ENCODE results near the gene SLC4A9.

The SLC4A9 gene

DNA sequence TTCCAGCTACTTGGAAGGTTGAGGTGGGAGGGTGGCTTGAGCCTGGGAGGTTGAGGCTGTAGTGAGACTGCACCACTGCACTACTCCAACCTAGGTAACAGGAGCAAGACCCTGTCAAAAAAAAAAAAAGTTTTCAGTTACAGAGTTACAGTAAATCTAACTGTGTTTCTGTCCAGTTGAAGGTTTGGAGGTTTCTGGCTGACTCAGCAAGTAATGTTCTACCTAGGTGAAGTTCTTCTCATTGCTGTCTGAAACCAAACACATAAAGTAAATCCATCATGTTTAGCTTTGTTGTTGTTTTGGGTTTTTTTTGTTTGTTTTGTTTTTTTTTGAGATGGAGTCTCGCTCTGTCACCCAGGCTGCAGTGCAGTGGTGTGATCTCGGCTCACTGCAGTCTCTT is 33.7 kb downstream of the SLC4A9 start:
- no peak overlapping the region for H3K9ac ChIP-seq (ENCODE audit: low read depth in 1 of 2, low read length in 2 of 2)
- no peaks in the 10 kb centered on the region for H3K9me3 ChIP-seq (ENCODE audit: control insufficient read depth in 1 of 2, low read length in 2 of 2)

DNA sequence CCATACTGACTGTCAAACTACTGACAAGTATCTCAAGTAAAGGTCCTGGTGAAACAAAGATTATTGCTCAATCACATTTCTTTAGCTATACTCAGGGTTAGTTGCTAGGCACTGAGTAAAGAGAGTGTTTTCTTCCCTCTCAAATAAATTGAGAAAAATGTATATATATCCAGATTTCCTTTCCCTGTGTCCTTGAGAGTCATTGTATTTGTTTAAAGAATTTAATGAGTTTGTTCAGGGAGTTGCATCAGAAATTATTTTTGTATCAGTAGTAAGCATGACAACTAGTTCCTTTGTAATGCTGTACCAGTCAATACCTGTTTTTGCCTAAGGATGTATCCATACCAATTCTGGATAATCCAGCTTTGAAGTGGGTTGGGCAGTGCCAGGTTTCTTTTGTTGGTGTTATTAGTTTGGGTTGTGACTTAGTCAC is 38.4 kb downstream of the SLC4A9 start:
- Histone ChIP-seq H3K36me3 (ENCODE audit: control insufficient read depth in 1 of 2, insufficient read depth in 2 of 2, low read length in 2 of 2) (no peaks in the 10 kb centered on the region), H3K27ac (ENCODE audit: low read depth, low read length) (no peak overlapping the region), H3K9me3 (ENCODE audit: control insufficient read depth in 1 of 2, low read length in 2 of 2) (no peaks in the 10 kb centered on the region), H3K9ac (ENCODE audit: low read depth in 1 of 2, low read length in 2 of 2) (no peak overlapping the region), H3K27me3 (ENCODE audit: control insufficient read depth in 1 of 2, insufficient read depth in 2 of 2, low read length in 2 of 2) (no peaks in the 10 kb centered on the region), H3K4me1 (ENCODE audit: control insufficient read depth in 1 of 2, insufficient read depth in 2 of 2, low read length in 2 of 2) (peaks cover 0 to 12% of the 10 kb centered on the region in 2 donors), H3K4me3 (ENCODE audit: low read depth in 1 of 2, low read length in 2 of 2) (no peak overlapping the region)

More for the DNA sequence above, 33.7 kb downstream of the SLC4A9 start:
- Histone ChIP-seq H3K27me3 (ENCODE audit: control insufficient read depth in 1 of 2, insufficient read depth in 2 of 2, low read length in 2 of 2) (no peaks in the 10 kb centered on the region), H3K4me1 (ENCODE audit: control insufficient read depth in 1 of 2, insufficient read depth in 2 of 2, low read length in 2 of 2) (no peaks in the 10 kb centered on the region), H3K27ac (ENCODE audit: low read depth, low read length) (no peak overlapping the region), H3K36me3 (ENCODE audit: control insufficient read depth in 1 of 2, insufficient read depth in 2 of 2, low read length in 2 of 2) (no peaks in the 10 kb centered on the region), H3K4me3 (ENCODE audit: low read depth in 1 of 2, low read length in 2 of 2) (no peak overlapping the region)

- H3K27me3 ChIP-seq (ENCODE audit: control insufficient read depth in 1 of 2, insufficient read depth in 2 of 2, low read length in 2 of 2) = no peaks in the 10 kb centered on the region
- peak overlapping the region; percentile 83 to 86 for H3K4me3 ChIP-seq (ENCODE audit: low read depth in 1 of 2, low read length in 2 of 2)
- H3K4me1 ChIP-seq (ENCODE audit: control insufficient read depth in 1 of 2, insufficient read depth in 2 of 2, low read length in 2 of 2) = peaks cover 14 to 29% of the 10 kb centered on the region in 2 donors
- peak overlapping the region; percentile 82 for H3K27ac ChIP-seq (ENCODE audit: low read depth, low read length)
- H3K9ac ChIP-seq (ENCODE audit: low read depth in 1 of 2, low read length in 2 of 2) = peak overlapping the region; percentile 77 to 86
- H3K9me3 ChIP-seq (ENCODE audit: control insufficient read depth in 1 of 2, low read length in 2 of 2) = no peaks in the 10 kb centered on the region
- no peaks in the 10 kb centered on the region for H3K36me3 ChIP-seq (ENCODE audit: control insufficient read depth in 1 of 2, insufficient read depth in 2 of 2, low read length in 2 of 2)
These were observed 40.2 kb downstream of the SLC4A9 start for GRCh38 chr5:140399979-140400729.

DNA sequence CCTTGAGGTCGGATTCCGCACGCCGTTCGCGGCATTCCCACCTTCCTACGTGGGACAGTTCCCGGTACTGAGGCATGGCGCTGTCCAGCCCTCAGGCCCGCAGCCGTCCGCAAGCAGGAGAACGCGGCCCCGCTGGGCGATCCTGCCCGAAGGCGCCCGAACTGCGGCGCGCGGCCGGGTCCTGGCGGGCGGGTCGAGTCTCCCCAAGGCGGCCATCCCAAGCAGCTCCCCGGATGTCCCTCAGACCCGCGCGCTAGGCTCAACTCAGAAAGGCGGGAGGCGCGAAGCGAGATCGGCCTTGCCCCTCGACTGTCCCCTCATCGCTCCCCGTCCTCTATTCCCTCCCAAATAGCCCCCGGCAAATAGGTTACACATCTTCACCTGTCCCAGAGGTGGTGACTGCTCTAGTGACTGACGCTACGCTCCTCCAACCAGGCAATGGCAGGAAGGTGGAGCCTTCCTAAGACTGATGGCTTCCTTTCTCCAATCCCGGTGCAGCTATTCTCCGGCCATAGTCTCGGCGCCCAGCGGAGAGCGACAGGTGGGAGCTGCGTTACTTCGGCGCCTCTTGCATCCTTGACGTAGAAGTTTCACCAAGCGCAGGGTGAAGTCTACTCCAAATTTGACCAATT is 40.9 kb downstream of the SLC4A9 start:
- Histone ChIP-seq H3K27ac (ENCODE audit: low read depth, low read length) (peak overlapping the region; percentile 82), H3K4me3 (ENCODE audit: low read depth in 1 of 2, low read length in 2 of 2) (peak overlapping the region; percentile 83 to 86), H3K9ac (ENCODE audit: low read depth in 1 of 2, low read length in 2 of 2) (peak overlapping the region; percentile 77 to 86), H3K9me3 (ENCODE audit: control insufficient read depth in 1 of 2, low read length in 2 of 2) (no peaks in the 10 kb centered on the region), H3K27me3 (ENCODE audit: control insufficient read depth in 1 of 2, insufficient read depth in 2 of 2, low read length in 2 of 2) (no peaks in the 10 kb centered on the region), H3K4me1 (ENCODE audit: control insufficient read depth in 1 of 2, insufficient read depth in 2 of 2, low read length in 2 of 2) (peaks cover 16 to 29% of the 10 kb centered on the region in 2 donors), H3K36me3 (ENCODE audit: control insufficient read depth in 1 of 2, insufficient read depth in 2 of 2, low read length in 2 of 2) (no peaks in the 10 kb centered on the region)

DNA sequence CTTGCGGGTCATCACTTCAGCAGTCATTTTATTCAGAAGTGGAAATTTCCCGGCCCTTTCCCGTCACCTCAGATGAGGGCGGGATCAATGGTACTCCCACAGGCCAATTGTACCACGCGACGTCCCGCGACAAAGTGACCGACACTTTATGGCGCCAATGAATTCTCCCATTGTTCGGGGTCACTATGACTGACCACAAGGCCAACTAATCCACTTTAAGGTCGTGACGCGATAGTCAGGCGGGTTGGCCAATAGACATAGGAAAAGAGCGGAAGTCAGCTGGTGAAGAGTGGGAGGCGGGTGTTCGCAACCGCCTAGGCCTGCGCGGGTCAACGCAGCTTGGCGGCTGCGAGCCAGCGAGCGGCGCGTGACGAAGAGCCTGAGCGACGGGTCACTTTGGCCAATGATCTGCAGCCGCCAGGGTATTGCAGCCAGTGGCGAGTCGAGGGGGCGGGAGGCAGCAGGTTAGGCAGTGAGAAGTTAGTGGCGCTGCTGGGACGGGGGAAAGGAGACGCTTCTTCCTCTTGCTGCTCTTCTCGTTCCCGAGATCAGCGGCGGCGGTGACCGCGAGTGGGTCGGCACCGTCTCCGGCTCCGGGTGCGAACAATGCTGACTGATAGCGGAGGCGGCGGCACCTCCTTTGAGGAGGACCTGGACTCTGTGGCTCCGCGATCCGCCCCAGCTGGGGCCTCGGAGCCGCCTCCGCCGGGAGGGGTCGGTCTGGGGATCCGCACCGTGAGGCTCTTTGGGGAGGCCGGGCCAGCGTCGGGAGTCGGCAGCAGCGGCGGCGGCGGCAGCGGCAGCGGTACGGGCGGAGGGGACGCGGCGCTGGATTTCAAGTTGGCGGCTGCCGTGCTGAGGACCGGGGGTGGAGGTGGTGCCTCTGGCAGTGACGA is 41.6 kb downstream of the SLC4A9 start, which contains the start of gene ANKHD1:
ANKHD1 (plus strand) TSS at position 472 of the 896 bp plus-strand sequence; CDS start at position 607, 135 bp downstream.
- H3K4me3 ChIP-seq (ENCODE audit: low read depth in 1 of 2, low read length in 2 of 2) = peak within 1 kb of the TSS; percentile 86 to 98
- peak within 1 kb of the TSS; percentile 92 for H3K27ac ChIP-seq (ENCODE audit: low read depth, low read length)
- peak within 1 kb of the TSS; percentile 87 to 93 for H3K9ac ChIP-seq (ENCODE audit: low read depth in 1 of 2, low read length in 2 of 2)
- H3K4me1 ChIP-seq (ENCODE audit: control insufficient read depth in 1 of 2, insufficient read depth in 2 of 2, low read length in 2 of 2) = peaks cover 16 to 29% of the 10 kb centered on the region in 2 donors
- no peaks in the 10 kb centered on the region for H3K36me3 ChIP-seq (ENCODE audit: control insufficient read depth in 1 of 2, insufficient read depth in 2 of 2, low read length in 2 of 2)
- H3K27me3 ChIP-seq (ENCODE audit: control insufficient read depth in 1 of 2, insufficient read depth in 2 of 2, low read length in 2 of 2) = no peaks in the 10 kb centered on the region
- no peaks in the 10 kb centered on the region for H3K9me3 ChIP-seq (ENCODE audit: control insufficient read depth in 1 of 2, low read length in 2 of 2)

DNA sequence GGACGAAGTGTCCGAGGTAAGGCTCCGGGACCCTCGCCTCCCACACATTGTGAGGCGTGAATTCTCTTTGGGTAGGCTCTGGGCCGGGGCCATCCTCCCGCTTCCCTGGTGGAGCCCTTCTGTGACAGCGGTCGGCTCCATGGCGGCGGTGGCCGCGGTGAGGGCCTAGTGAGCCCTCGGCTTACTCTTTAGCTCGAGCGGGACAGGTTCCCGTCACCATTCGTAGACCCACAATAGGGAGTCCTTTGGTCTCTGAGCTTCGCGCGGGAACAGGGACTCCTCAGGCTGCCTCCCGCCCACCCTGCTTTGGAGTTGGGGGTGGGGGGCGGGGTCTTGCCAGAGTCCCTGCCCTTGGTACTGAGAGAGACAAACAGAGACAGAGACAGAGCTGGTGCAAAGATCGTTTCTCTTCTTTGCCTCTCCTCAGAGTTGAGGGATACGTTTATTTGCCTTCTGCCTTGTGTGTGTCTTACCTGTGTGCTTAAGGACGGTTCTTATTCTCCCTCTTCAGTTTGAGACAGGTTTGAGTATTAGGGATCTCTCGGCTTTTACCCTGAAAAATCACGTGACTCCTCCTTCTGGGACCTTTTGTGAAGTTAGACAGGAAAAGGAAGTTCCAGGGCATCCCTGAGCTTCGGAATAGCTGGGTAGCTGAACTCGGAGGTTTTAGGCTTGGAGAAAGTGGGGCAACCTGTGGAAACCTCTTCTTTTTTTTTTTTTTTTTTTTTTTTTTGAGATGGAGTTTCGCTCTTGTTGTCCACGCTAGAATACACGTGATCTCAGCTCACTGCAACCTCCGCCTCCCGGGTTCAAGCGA is 42.5 kb downstream of the SLC4A9 start:
- Histone ChIP-seq H3K36me3 (ENCODE audit: control insufficient read depth in 1 of 2, insufficient read depth in 2 of 2, low read length in 2 of 2) (no peaks in the 10 kb centered on the region), H3K9ac (ENCODE audit: low read depth in 1 of 2, low read length in 2 of 2) (peak overlapping the region; percentile 87 to 93), H3K27ac (ENCODE audit: low read depth, low read length) (peak overlapping the region; percentile 92), H3K4me3 (ENCODE audit: low read depth in 1 of 2, low read length in 2 of 2) (peak overlapping the region; percentile 79 to 98), H3K27me3 (ENCODE audit: control insufficient read depth in 1 of 2, insufficient read depth in 2 of 2, low read length in 2 of 2) (no peaks in the 10 kb centered on the region), H3K4me1 (ENCODE audit: control insufficient read depth in 1 of 2, insufficient read depth in 2 of 2, low read length in 2 of 2) (peaks cover 16 to 29% of the 10 kb centered on the region in 2 donors), H3K9me3 (ENCODE audit: control insufficient read depth in 1 of 2, low read length in 2 of 2) (no peaks in the 10 kb centered on the region)

DNA sequence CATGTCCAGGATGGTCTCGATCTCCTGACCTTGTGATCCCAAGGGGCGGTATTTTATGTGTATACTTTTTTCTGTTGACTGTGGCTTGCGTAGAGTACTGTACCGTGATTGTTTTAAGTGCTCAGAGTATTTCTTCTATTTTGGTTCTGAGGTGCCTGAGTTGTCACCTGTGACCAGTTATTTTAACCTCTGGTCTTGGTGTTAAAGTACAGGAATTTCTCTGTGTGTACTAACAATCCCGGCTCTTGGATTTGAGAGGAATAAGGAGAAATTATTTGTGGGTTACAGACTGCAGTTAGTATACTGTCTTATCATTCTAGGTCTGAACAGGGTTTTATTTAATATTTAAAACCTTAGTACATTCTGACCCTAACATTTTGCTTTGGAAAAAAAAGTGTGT is 43.6 kb downstream of the SLC4A9 start:
- H3K4me1 ChIP-seq (ENCODE audit: control insufficient read depth in 1 of 2, insufficient read depth in 2 of 2, low read length in 2 of 2) = peaks cover 16 to 30% of the 10 kb centered on the region in 2 donors

GRCh38 chr5:140408750-140409241 is 48.8 kb downstream of the SLC4A9 start:
- Histone ChIP-seq H3K27ac (ENCODE audit: low read depth, low read length) (no peak overlapping the region), H3K9me3 (ENCODE audit: control insufficient read depth in 1 of 2, low read length in 2 of 2) (no peaks in the 10 kb centered on the region), H3K36me3 (ENCODE audit: control insufficient read depth in 1 of 2, insufficient read depth in 2 of 2, low read length in 2 of 2) (peaks cover 0 to 3% of the 10 kb centered on the region in 2 donors), H3K9ac (ENCODE audit: low read depth in 1 of 2, low read length in 2 of 2) (no peak overlapping the region), H3K4me3 (ENCODE audit: low read depth in 1 of 2, low read length in 2 of 2) (no peak overlapping the region), H3K4me1 (ENCODE audit: control insufficient read depth in 1 of 2, insufficient read depth in 2 of 2, low read length in 2 of 2) (peaks cover 14 to 18% of the 10 kb centered on the region in 2 donors), H3K27me3 (ENCODE audit: control insufficient read depth in 1 of 2, insufficient read depth in 2 of 2, low read length in 2 of 2) (no peaks in the 10 kb centered on the region)

More for the DNA sequence above, 43.6 kb downstream of the SLC4A9 start:
- Histone ChIP-seq H3K9me3 (ENCODE audit: control insufficient read depth in 1 of 2, low read length in 2 of 2) (no peaks in the 10 kb centered on the region), H3K9ac (ENCODE audit: low read depth in 1 of 2, low read length in 2 of 2) (peak overlapping the region in 1 of 2 donors; percentile 87), H3K4me3 (ENCODE audit: low read depth in 1 of 2, low read length in 2 of 2) (peak overlapping the region; percentile 79 to 98), H3K27me3 (ENCODE audit: control insufficient read depth in 1 of 2, insufficient read depth in 2 of 2, low read length in 2 of 2) (no peaks in the 10 kb centered on the region), H3K36me3 (ENCODE audit: control insufficient read depth in 1 of 2, insufficient read depth in 2 of 2, low read length in 2 of 2) (no peaks in the 10 kb centered on the region), H3K27ac (ENCODE audit: low read depth, low read length) (no peak overlapping the region)

DNA sequence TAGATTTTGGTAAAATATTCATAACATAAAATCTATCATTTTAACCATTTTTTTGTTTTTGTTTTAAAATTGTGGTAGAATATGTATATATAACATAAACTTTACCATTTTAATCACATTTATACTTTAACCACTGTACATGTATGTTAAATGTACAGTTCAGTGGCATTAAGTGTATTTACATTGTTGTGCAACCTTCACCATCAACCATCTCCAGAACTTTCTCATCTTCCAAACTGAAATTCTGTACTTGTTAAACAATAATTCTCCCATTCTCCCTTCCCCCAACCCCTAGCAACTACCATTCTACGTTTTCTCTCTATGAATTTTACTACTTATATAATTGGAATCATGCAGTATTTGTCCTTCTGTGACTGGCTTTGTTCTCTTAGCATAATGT is 53.2 kb downstream of the SLC4A9 start:
- peaks cover 0 to 4% of the 10 kb centered on the region in 2 donors for H3K4me1 ChIP-seq (ENCODE audit: control insufficient read depth in 1 of 2, insufficient read depth in 2 of 2, low read length in 2 of 2)
- no peaks in the 10 kb centered on the region for H3K27me3 ChIP-seq (ENCODE audit: control insufficient read depth in 1 of 2, insufficient read depth in 2 of 2, low read length in 2 of 2)
- H3K27ac ChIP-seq (ENCODE audit: low read depth, low read length) = no peak overlapping the region
- no peaks in the 10 kb centered on the region for H3K9me3 ChIP-seq (ENCODE audit: control insufficient read depth in 1 of 2, low read length in 2 of 2)
- H3K4me3 ChIP-seq (ENCODE audit: low read depth in 1 of 2, low read length in 2 of 2) = no peak overlapping the region
- H3K36me3 ChIP-seq (ENCODE audit: control insufficient read depth in 1 of 2, insufficient read depth in 2 of 2, low read length in 2 of 2) = peaks cover 0 to 5% of the 10 kb centered on the region in 2 donors
- H3K9ac ChIP-seq (ENCODE audit: low read depth in 1 of 2, low read length in 2 of 2) = no peak overlapping the region
